Fibroblast of pulmonary artery (primary cell): Measurements from ENCODE around the gene CHCHD3.

Experiments
- DNase-seq: peaks from one replicate; pipeline ENCODE4 v3.0.0-alpha.2; 2010; ENCODE audit warnings: low read depth
- H3K4me3 ChIP-seq: replicated peaks from 2 replicates; pipeline ENCODE4 v1.5.1; 2011; ENCODE audit warnings: low read depth, mild to moderate bottlenecking, control low read depth, low read length, moderate library complexity
- TF ChIP-seq, protein P1 (sequence below): IDR thresholded peaks from 2 replicates; pipeline ENCODE4 v1.5.1; 2011; ENCODE audit warnings: mild to moderate bottlenecking, control low read depth, low read length, inconsistent platforms; ENCODE audit errors: missing control alignments

CHCHD3 gene

DNA sequence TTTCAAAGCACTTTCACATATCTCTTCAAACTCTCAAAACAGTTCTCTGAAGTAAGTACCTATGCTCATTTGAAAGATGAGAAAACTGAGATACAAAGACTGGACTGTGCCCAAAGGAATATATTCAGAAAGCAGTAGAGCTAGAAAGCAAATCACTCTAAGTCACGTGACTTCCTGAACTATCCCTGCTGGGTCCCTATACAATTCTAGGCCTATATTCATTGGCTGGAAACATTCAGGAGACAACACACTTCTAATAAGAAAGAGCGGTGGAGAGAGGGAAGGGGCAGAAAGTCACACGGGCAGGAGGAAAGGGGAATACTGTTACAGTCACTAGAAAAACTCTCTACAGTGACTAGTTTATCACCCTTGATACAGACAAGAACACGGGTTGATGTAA lies 140.0 kb downstream of the CHCHD3 start:
- TF ChIP-seq, protein P1, sequence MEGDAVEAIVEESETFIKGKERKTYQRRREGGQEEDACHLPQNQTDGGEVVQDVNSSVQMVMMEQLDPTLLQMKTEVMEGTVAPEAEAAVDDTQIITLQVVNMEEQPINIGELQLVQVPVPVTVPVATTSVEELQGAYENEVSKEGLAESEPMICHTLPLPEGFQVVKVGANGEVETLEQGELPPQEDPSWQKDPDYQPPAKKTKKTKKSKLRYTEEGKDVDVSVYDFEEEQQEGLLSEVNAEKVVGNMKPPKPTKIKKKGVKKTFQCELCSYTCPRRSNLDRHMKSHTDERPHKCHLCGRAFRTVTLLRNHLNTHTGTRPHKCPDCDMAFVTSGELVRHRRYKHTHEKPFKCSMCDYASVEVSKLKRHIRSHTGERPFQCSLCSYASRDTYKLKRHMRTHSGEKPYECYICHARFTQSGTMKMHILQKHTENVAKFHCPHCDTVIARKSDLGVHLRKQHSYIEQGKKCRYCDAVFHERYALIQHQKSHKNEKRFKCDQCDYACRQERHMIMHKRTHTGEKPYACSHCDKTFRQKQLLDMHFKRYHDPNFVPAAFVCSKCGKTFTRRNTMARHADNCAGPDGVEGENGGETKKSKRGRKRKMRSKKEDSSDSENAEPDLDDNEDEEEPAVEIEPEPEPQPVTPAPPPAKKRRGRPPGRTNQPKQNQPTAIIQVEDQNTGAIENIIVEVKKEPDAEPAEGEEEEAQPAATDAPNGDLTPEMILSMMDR, result no peak
- H3K4me3 ChIP-seq, result no peak overlapping the region
- no peak for DNase-seq

DNA sequence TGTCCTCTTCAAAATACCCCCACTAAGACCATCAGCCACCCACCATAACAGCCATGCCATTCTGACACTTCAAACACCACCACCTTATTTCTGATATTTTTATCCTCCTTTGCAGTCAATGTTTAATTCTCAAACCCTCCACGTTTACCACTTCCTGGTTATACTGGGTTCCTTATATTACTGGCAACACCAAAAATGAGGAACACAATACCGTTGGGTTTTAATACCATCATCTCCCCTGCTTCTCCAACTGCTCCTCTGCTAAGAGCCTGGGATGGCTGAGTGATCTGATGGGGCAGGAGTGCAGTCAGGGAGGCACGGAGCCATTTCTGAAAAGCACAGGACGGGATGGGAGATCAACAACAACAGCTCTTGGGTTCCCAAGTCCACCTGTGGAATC lies 140.5 kb downstream of the CHCHD3 start:
- DNase-seq, result no peak
- H3K4me3 ChIP-seq, result no peak overlapping the region
- TF ChIP-seq, protein P1, result no peak

DNA sequence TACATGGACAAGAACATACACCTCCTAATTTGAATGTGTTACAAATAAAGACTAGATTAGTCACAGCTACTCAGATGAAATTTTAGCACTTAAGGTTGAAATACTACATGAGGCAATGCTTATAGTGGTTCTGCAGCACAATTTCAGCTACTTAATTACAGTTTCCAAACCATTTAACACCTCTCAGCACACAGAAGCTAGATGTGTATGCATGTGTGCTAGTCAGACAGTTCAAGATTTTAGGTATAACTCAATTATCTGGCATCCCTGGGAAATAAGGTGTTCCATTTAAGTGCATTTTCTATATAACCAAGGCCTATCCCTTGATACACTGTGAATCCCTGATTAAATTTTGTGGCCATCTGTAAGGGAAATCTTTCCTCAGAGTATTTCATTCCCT lies 141.8 kb downstream of the CHCHD3 start:
- H3K4me3 ChIP-seq, result no peak overlapping the region
- TF ChIP-seq, protein P1, result no peak
- no peak for DNase-seq

DNA sequence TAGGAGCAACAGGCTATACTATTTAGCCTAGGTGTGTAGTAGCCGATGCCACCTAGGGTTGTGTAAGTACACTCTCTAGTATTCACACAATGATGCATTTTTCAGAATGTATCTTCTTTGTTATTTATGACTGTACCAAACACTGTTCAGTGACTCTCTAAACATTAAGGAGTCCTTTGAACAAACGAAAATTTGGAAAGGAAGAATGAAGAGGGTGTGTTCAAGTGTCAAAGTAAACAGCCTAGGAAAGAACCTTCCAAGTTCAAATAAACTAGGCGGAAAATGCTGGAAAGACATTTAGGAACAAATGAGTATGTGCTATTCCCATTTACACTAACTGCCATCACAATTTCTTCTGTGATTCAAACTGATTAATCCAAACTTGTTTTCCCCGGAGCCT lies 142.4 kb downstream of the CHCHD3 start:
- DNase-seq, result no peak
- TF ChIP-seq, protein P1, result no peak
- no peak overlapping the region for H3K4me3 ChIP-seq

DNA sequence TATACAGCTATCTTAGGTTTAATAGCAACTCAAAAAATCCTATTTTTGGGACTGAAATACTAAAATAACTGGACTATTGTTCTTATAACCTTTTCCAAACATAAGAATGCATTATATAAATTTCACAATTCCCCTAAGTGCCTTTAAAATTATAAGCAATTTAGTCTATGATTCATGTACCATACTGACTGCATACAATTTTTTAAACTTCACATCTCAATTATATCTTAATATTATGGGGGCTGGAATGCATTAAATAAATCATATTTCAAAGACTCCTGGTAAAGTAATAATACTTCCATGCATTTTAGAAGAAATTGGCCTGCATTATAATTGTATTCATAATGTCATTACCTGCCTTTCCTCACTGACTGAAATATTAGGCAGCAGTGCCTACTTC lies 144.6 kb downstream of the CHCHD3 start:
- TF ChIP-seq, protein P1, result no peak
- no peak for DNase-seq
- H3K4me3 ChIP-seq, result no peak overlapping the region

DNA sequence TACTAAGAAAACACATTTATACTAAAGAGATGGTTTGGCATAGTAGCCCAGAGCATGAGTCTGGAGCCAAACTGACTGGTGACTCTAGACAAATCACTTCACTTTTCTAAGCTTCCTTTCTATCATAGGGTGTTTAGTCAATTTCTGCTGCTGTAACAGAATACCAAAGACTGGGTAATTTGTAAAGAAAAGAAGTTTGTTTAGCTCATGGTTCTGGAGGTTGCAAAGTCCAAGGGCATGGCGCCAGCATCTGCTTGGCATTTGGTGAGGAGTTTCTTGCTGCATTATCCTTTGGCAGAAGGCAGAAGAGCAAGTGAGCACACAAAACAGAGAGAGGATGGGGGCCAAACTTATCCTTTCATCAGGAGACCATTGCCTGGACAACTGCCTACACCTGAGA lies 146.3 kb downstream of the CHCHD3 start:
- H3K4me3 ChIP-seq, result no peak overlapping the region
- no peak for DNase-seq
- TF ChIP-seq, protein P1, result no peak

DNA sequence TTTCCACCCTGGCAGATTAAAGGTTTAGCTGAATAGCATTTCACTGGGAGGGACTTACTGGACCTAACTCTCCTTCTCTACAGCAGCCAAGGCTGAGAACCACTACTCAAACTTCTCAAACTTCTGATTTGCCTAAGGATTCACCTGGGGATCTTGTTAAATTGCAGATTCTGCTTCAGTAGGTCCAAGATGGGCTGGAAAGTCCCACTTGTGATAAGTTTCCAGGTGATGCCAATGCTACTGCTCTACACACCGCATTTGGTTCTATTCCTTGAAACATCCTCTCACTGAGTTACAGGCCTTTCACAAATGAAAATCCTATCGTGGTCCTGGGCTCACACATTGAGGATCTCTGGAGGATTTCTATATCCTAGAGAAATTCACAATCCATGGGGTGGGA lies 147.9 kb downstream of the CHCHD3 start:
- TF ChIP-seq, protein P1, result no peak
- DNase-seq, result no peak

More for the DNA sequence above, 147.9 kb downstream of the CHCHD3 start:
- no peak overlapping the region for H3K4me3 ChIP-seq
